NCI-H2107 treated with DMSO at 0.1 percent for 48 hours (cell line): ENCODE results near the gene AREL1.

Experiments
- DNase-seq: peaks from one replicate; lab custom pipeline; 2025; ENCODE audit not compliant: unreplicated experiment; lab: John Stamatoyannopoulos, UW

Gene AREL1

GRCh38 chr14:74661726-74662450 lies 51.0 kb downstream of the AREL1 start:
- no peak for DNase-seq

- DNase-seq, result no peak
Measured at GRCh38 chr14:74660863-74661262, 52.0 kb downstream of the AREL1 start.

GRCh38 chr14:74660167-74660566 lies 52.7 kb downstream of the AREL1 start:
- no peak for DNase-seq

- no peak for DNase-seq
Measured at GRCh38 chr14:74658535-74659131, 54.2 kb downstream of the AREL1 start.

GRCh38 chr14:74656964-74657363 lies 55.9 kb downstream of the AREL1 start:
- no peak for DNase-seq

GRCh38 chr14:74655599-74656395 lies 57.1 kb downstream of the AREL1 start:
- DNase-seq, result no peak

- no peak for DNase-seq
Measured at GRCh38 chr14:74654931-74655330, 57.9 kb downstream of the AREL1 start.

- DNase-seq, result no peak
Measured at GRCh38 chr14:74653386-74654138, 59.3 kb downstream of the AREL1 start.

- DNase-seq, result no peak
Measured at GRCh38 chr14:74652541-74652940, 60.3 kb downstream of the AREL1 start.

- no peak for DNase-seq
Measured at GRCh38 chr14:74650927-74651686, 61.8 kb downstream of the AREL1 start.

GRCh38 chr14:74649673-74650072 lies 63.2 kb downstream of the AREL1 start:
- no peak for DNase-seq

- no peak for DNase-seq
Measured at GRCh38 chr14:74649167-74649566, 63.7 kb downstream of the AREL1 start.

GRCh38 chr14:74648601-74649000 lies 64.3 kb downstream of the AREL1 start:
- no peak for DNase-seq

- DNase-seq, result peak; percentile 80
Measured at GRCh38 chr14:74647678-74648461, 65.0 kb downstream of the AREL1 start.

- no peak for DNase-seq
Measured at GRCh38 chr14:74647061-74647677, 65.7 kb downstream of the AREL1 start.

- no peak for DNase-seq
Measured at GRCh38 chr14:74645756-74646470, 67.0 kb downstream of the AREL1 start.

- no peak for DNase-seq
Measured at GRCh38 chr14:74645244-74645643, 67.6 kb downstream of the AREL1 start.

GRCh38 chr14:74641601-74642391 lies 71.1 kb downstream of the AREL1 start:
- no peak for DNase-seq
